H1 (cell line): ENCODE data around the gene PIK3R5. TPM values are rescaled to one million over a fixed set of nuclear protein-coding genes. Genes with fewer than 3 reads are reported as not detected.

Experiments used
- CTCF ChIA-PET: fragments of 300-600 bp; sonication (Branson Sonifier 250); formaldehyde crosslinking; loops from one replicate; lab custom pipeline; 2021; ENCODE audit not compliant: partially characterized antibody; lab: Charles Lee
- POLR2A ChIA-PET: fragments of 300-600 bp; sonication (Branson Sonifier 250); formaldehyde crosslinking; loops from one replicate; lab custom pipeline; 2021; ENCODE audit warnings: inconsistent platforms; ENCODE audit not compliant: partially characterized antibody; lab: Charles Lee
- DNase-seq, 2 experiments: peaks; one replicate each; pipeline versions ENCODE4 v3.0.0 to v3.0.0-alpha.2; 2010 to 2022; ENCODE audit warnings: low spot score in 2 of 2, low read depth in 1 of 2, mixed read lengths in 1 of 2
- FAIRE-seq: peaks from 2 replicates; lab custom pipeline; 2011; peaks lifted over from hg19 to GRCh38; lab: Jason Lieb, UNC
- H2AFZ ChIP-seq: 2 replicates; pipeline ENCODE4 v1.8.1; 2012; ENCODE audit warnings: low read length, inconsistent platforms
- H2AK5ac ChIP-seq: 2 replicates; pipeline ENCODE4 v1.6.1; 2013; ENCODE audit warnings: low read depth, low read length
- H2BK120ac ChIP-seq: replicated peaks from 2 replicates; pipeline ENCODE3; 2013; ENCODE audit warnings: low read depth, low read length, inconsistent platforms
- H2BK12ac ChIP-seq: 2 replicates; pipeline ENCODE4 v1.6.1; 2013; ENCODE audit warnings: low read depth, low read length
- H2BK15ac ChIP-seq: 2 replicates; pipeline ENCODE4 v1.6.1; 2013; ENCODE audit warnings: low read length
- H2BK20ac ChIP-seq: 2 replicates; pipeline ENCODE4 v1.6.1; 2013; ENCODE audit warnings: low read length
- H2BK5ac ChIP-seq: 2 replicates; pipeline ENCODE4 v1.6.1; 2013; ENCODE audit warnings: low read depth, low read length
- H3K14ac ChIP-seq: 2 replicates; pipeline ENCODE4 v1.6.1; 2013; ENCODE audit warnings: inconsistent platforms; ENCODE audit not compliant: insufficient read length
- H3K18ac ChIP-seq: 2 replicates; pipeline ENCODE4 v1.6.1; 2013; ENCODE audit warnings: low read length; ENCODE audit errors: extremely low read depth
- H3K23ac ChIP-seq: 2 replicates; pipeline ENCODE4 v1.6.1; 2013; ENCODE audit warnings: inconsistent platforms; ENCODE audit not compliant: insufficient read length
- H3K23me2 ChIP-seq: 2 replicates; pipeline ENCODE4 v1.6.1; 2013; ENCODE audit warnings: low read depth, low read length
- H3K27ac ChIP-seq: 2 replicates; pipeline ENCODE4 v1.6.1; 2011; ENCODE audit warnings: low read depth, low read length, inconsistent platforms
- H3K27me3 ChIP-seq, 4 experiments: replicated peaks in 1 of 4; 1 replicate in 1 of 4; 2 replicates in 3 of 4; pipeline versions ENCODE4 v1.6.1 to v1.8.1; 2011 to 2013; ENCODE audit warnings: low read length in 3 of 4, mild to moderate bottlenecking in 3 of 4, inconsistent platforms in 2 of 4, mixed read lengths in 2 of 4, moderate library complexity in 1 of 4; ENCODE audit not compliant: control insufficient read depth in 3 of 4, insufficient read depth in 3 of 4; ENCODE audit errors: extremely low read depth in 1 of 4
- H3K36me3 ChIP-seq, 4 experiments: 2 replicates each; pipeline versions ENCODE4 v1.6.1 to v1.8.1; 2011 to 2013; ENCODE audit warnings: mild to moderate bottlenecking in 4 of 4, low read length in 3 of 4, moderate library complexity in 2 of 4, control low read depth in 1 of 4, inconsistent platforms in 1 of 4; ENCODE audit not compliant: insufficient read depth in 4 of 4, control insufficient read depth in 2 of 4
- H3K4ac ChIP-seq: replicated peaks from 2 replicates; pipeline ENCODE3; 2013; ENCODE audit warnings: low read length, low read depth, mixed read lengths, inconsistent platforms; ENCODE audit not compliant: insufficient read length
- H3K4me1 ChIP-seq, 4 experiments: replicated peaks in 1 of 4; 1 replicate in 1 of 4; 2 replicates in 3 of 4; pipeline versions ENCODE4 v1.6.1 to v1.8.1; 2011 to 2013; ENCODE audit warnings: low read length in 3 of 4, inconsistent platforms in 2 of 4, mixed read lengths in 1 of 4; ENCODE audit not compliant: insufficient read depth in 4 of 4, control insufficient read depth in 3 of 4
- H3K4me2 ChIP-seq, 2 experiments: 2 replicates each; pipeline versions ENCODE4 v1.6.1 to v1.8.1; 2011 to 2013; ENCODE audit warnings: low read depth in 2 of 2, low read length in 2 of 2, control low read depth in 1 of 2, inconsistent platforms in 1 of 2, mild to moderate bottlenecking in 1 of 2; ENCODE audit not compliant: insufficient read depth in 1 of 2
- H3K4me3 ChIP-seq, 4 experiments: fragments of 200-600, 300-600 bp in 1 of 4; sonication (generic), shearing (Covaris generic), sonication (Bioruptor Twin) in 1 of 4; 2 replicates each; pipeline versions ENCODE4 v1.5.1 to v1.8.1; 2011 to 2016; ENCODE audit warnings: low read length in 4 of 4, low read depth in 3 of 4, control low read depth in 2 of 4, inconsistent platforms in 2 of 4, mild to moderate bottlenecking in 2 of 4, mixed read lengths in 1 of 4, moderate library complexity in 1 of 4; ENCODE audit not compliant: insufficient read depth in 2 of 4; ENCODE audit errors: extremely low read depth in 1 of 4
- H3K56ac ChIP-seq: replicated peaks from 2 replicates; pipeline ENCODE3; 2013; ENCODE audit warnings: low read depth, mild to moderate bottlenecking, mixed read lengths, low read length, inconsistent platforms; ENCODE audit not compliant: insufficient read length
- H3K79me1 ChIP-seq: 2 replicates; pipeline ENCODE4 v1.6.1; 2013; ENCODE audit warnings: low read depth, low read length, control low read depth
- H3K79me2 ChIP-seq, 2 experiments: 2 replicates each; pipeline versions ENCODE4 v1.6.1 to v1.8.1; 2012 to 2013; ENCODE audit warnings: low read length in 2 of 2, mild to moderate bottlenecking in 2 of 2, inconsistent platforms in 1 of 2; ENCODE audit not compliant: insufficient read depth in 2 of 2, control insufficient read depth in 1 of 2
- H3K9ac ChIP-seq, 4 experiments: replicated peaks in 1 of 4; 1 replicate in 1 of 4; 2 replicates in 3 of 4; pipeline versions ENCODE4 v1.6.1 to v1.8.1; 2011 to 2013; ENCODE audit warnings: low read depth in 3 of 4, low read length in 3 of 4, control low read depth in 2 of 4, mild to moderate bottlenecking in 2 of 4, moderate library complexity in 2 of 4, inconsistent platforms in 1 of 4; ENCODE audit errors: extremely low read depth in 1 of 4
- H3K9me3 ChIP-seq, 2 experiments: 2 replicates each; pipeline versions ENCODE4 v1.6.1 to v1.8.1; 2012 to 2013; ENCODE audit warnings: mild to moderate bottlenecking in 2 of 2, moderate library complexity in 2 of 2, control low read depth in 1 of 2, inconsistent platforms in 1 of 2, low read depth in 1 of 2, low read length in 1 of 2, mixed read lengths in 1 of 2; ENCODE audit not compliant: insufficient read depth in 2 of 2
- H4K20me1 ChIP-seq, 2 experiments: replicated peaks in 1 of 2; 2 replicates each; pipeline versions ENCODE3 to v1.8.1; 2011 to 2013; ENCODE audit warnings: inconsistent platforms in 2 of 2, low read length in 2 of 2, mild to moderate bottlenecking in 1 of 2; ENCODE audit not compliant: insufficient read depth in 2 of 2, control insufficient read depth in 1 of 2
- H4K5ac ChIP-seq: 2 replicates; pipeline ENCODE4 v1.6.1; 2013; ENCODE audit warnings: low read length, low read depth, mixed read lengths, inconsistent platforms; ENCODE audit not compliant: insufficient read length
- H4K8ac ChIP-seq: 2 replicates; pipeline ENCODE4 v1.8.0; 2013; ENCODE audit warnings: mild to moderate bottlenecking, moderate library complexity, low read length, inconsistent platforms; ENCODE audit not compliant: insufficient read depth; ENCODE audit errors: extremely low read depth
- H4K91ac ChIP-seq: replicated peaks from 2 replicates; pipeline ENCODE3; 2013; ENCODE audit warnings: low read length, mixed read lengths, inconsistent platforms; ENCODE audit not compliant: insufficient read length
- BCL11A ChIP-seq, 2 experiments: IDR thresholded peaks; one replicate each; pipeline ENCODE4 v1.6.1; 2011; ENCODE audit warnings: low read depth in 2 of 2, low read length in 2 of 2, mild to moderate bottlenecking in 2 of 2
- CHD2 ChIP-seq: IDR thresholded peaks from 2 replicates; pipeline ENCODE4 v1.6.1; 2012; ENCODE audit warnings: low read length, improper control_type of control experiment
- FOSL1 ChIP-seq: IDR thresholded peaks from 2 replicates; pipeline ENCODE4 v1.6.1; 2011; ENCODE audit warnings: mild to moderate bottlenecking, low read depth, low read length, moderate library complexity; ENCODE audit not compliant: insufficient read depth
- GABPA ChIP-seq: IDR thresholded peaks from 2 replicates; pipeline ENCODE4 v1.6.1; 2011; ENCODE audit warnings: mild to moderate bottlenecking, low read length, moderate library complexity, borderline replicate concordance; ENCODE audit not compliant: insufficient read depth
- NANOG ChIP-seq: IDR thresholded peaks from 2 replicates; pipeline ENCODE4 v1.6.1; 2011; ENCODE audit warnings: low read length, low read depth, mild to moderate bottlenecking, inconsistent platforms; ENCODE audit not compliant: insufficient read depth, poor library complexity, severe bottlenecking
- NRF1 ChIP-seq: IDR thresholded peaks from 2 replicates; pipeline ENCODE4 v1.6.1; 2011; ENCODE audit warnings: mild to moderate bottlenecking, low read depth, low read length, improper control_type of control experiment
- SIN3A ChIP-seq, 2 experiments: IDR thresholded peaks in 1 of 2; conservative IDR thresholded peaks in 1 of 2; 2 replicates each; pipeline ENCODE4 v1.6.1; 2011 to 2012; ENCODE audit warnings: low read length in 2 of 2, improper control_type of control experiment in 1 of 2, low read depth in 1 of 2, mild to moderate bottlenecking in 1 of 2
- SIX5 ChIP-seq: IDR thresholded peaks from 2 replicates; pipeline ENCODE4 v1.6.1; 2011; ENCODE audit warnings: mild to moderate bottlenecking, low read depth, low read length
- TEAD4 ChIP-seq: IDR thresholded peaks from 2 replicates; pipeline ENCODE4 v1.6.1; 2012; ENCODE audit warnings: low read depth, low read length, inconsistent platforms, mixed read lengths
- ZNF274 ChIP-seq: IDR thresholded peaks from 2 replicates; pipeline ENCODE4 v1.7.0; 2012; ENCODE audit warnings: low read length, borderline replicate concordance; ENCODE audit errors: extremely low read depth
- WGBS, 2 experiments: shearing (Covaris generic) in 1 of 2; methylation state at CpG; one replicate each; pipeline versions ENCODE4 v1.1.6 to v1.1.7; 2013 to 2015; ENCODE audit warnings: low lambda C conversion rate in 2 of 2, mixed read lengths in 2 of 2, inconsistent platforms in 1 of 2, low coverage in 1 of 2, missing lambda C conversion rate in 1 of 2; ENCODE audit not compliant: insufficient replicate concordance in 2 of 2, insufficient coverage in 1 of 2, insufficient read length in 1 of 2; ENCODE audit errors: extremely low coverage in 1 of 2, missing lambda C conversion rate in 1 of 2; 5-methylcytosine and 5-hydroxymethylcytosine counted together
- polyA plus RNA-seq, 7 experiments: library from polyadenylated mRNA; depleted of rRNA in 3 of 7; stranded (reverse) in 5 of 7; unstranded in 2 of 7; fragments of >200 nt in 5 of 7; fragments of 200-250 nt in 2 of 7; gene quantifications; 1 replicate in 5 of 7; 2 replicates in 1 of 7; 4 replicates in 1 of 7; pipeline versions ENCODE4 v1.2.1 to v1.2.3, GENCODE V29; 2011 to 2013; ENCODE audit warnings: missing spikeins in 2 of 7, mixed read lengths in 2 of 7
- total RNA-seq: library from RNA; stranded (reverse); fragmentation: NEBNext Ultra II Directional; extraction: Animal tissue kit (Norgen Biotek cat#: 25700); gene quantifications from 2 replicates; pipeline ENCODE4 v1.2.1, GENCODE V29; 2021
- TF ChIP-seq, protein P1 (sequence below): IDR thresholded peaks from 2 replicates; pipeline ENCODE4 v1.6.1; 2011; ENCODE audit warnings: low read depth, mild to moderate bottlenecking, low read length; ENCODE audit not compliant: insufficient read depth

PIK3R5 gene
- total and polyA plus RNA-seq, 2 of the 8 experiments (the other 6 are each of a cell fraction or from before 2014, with no cell fraction given) = 2.7 to 4.3 TPM

DNA sequence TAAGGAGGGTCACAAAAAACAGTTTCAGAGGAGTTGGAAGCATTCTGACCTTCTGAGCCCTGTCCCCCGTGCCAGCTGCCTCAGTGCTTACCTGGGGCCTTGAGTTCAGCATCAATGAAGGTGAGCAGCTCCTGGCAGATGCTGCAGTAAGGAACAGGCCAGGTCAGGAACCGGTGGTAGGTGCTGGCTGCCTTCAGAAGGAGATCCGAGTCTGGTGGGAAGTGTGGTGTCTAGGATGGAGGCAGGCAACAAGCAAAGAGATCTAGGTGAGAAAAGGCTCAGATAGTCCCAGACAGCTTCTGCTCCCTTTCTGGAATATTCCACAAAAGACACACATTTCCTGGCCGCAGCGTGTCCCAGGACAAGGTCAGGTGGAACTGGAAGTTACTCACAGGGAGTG lies 60.8 kb downstream of the PIK3R5 start:
- Histone ChIP-seq H3K4me1 (peaks cover 0 to 10% (median 5%) of the 10 kb centered on the region in 4 experiments; a peak in 5 of 7 replicates), H3K79me2 (no peaks in the 10 kb centered on the region), H3K27me3 (no peaks in the 10 kb centered on the region), H4K8ac (no peak overlapping the region), H2BK5ac (no peak overlapping the region), H2AK5ac (no peak overlapping the region), H3K23ac (no peak overlapping the region), H3K9me3 (no peaks in the 10 kb centered on the region), H3K4me3 (no peak overlapping the region), H2BK15ac (no peak overlapping the region), H4K5ac (no peak overlapping the region), H2BK120ac (no peak overlapping the region), H3K36me3 (no peaks in the 10 kb centered on the region), H3K14ac (no peak overlapping the region), H3K4ac (no peak overlapping the region), H2BK20ac (no peak overlapping the region), H3K9ac (no peak overlapping the region), H3K27ac (no peak overlapping the region), H3K4me2 (no peak overlapping the region), H3K18ac (no peak overlapping the region), H2BK12ac (no peak overlapping the region), H2AFZ (no peak overlapping the region), H3K79me1 (no peaks in the 10 kb centered on the region), H4K91ac (no peak overlapping the region), H3K56ac (no peak overlapping the region), H3K23me2 (no peaks in the 10 kb centered on the region), H4K20me1 (no peaks in the 10 kb centered on the region)
- 85% methylated on average over 5 of the region's 5 CpGs; no CpG with 5 or more reads in 1 of the 2 experiments for WGBS, 2 experiments
- DNase-seq (no peak), FAIRE-seq (no peak)
- CTCF ChIA-PET = interaction anchor here (0.9 kb wide), 1 partner anchor 94 kb away, joined by 4 read pairs; no protein-coding TSS in a partner anchor
- POLR2A ChIA-PET = interaction anchor here (0.9 kb wide), 1 partner anchor 16 kb away, joined by 4 read pairs; no protein-coding TSS in a partner anchor
- TF ChIP-seq FOSL1 = no peak
- no peak for TF ChIP-seq SIX5
- no peak for TF ChIP-seq ZNF274
- TF ChIP-seq NANOG = no peak
- no peak for TF ChIP-seq CHD2
- no peak for TF ChIP-seq BCL11A (IDR thresholded peaks at IDR 0.05; ENCODE audit: low read depth in 2 of 2, low read length in 2 of 2)
- TF ChIP-seq, protein P1, sequence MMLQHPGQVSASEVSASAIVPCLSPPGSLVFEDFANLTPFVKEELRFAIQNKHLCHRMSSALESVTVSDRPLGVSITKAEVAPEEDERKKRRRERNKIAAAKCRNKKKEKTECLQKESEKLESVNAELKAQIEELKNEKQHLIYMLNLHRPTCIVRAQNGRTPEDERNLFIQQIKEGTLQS = no peak
- no peak for TF ChIP-seq NRF1
- no peak for TF ChIP-seq GABPA
- TF ChIP-seq SIN3A (conservative IDR thresholded peaks at IDR 0.05 in 1 of 2, IDR thresholded peaks at IDR 0.05 in 1 of 2; ENCODE audit: low read depth in 1 of 2, low read length in 2 of 2) = no peak
- TF ChIP-seq TEAD4 = no peak
